Measurements from ENCODE around the gene PSMB9.
A peak's percentile ranks its signal among the peaks of the same experiment; 100 is the strongest.
"Not testable (repeated sequence)": the region's sequence is repeated elsewhere in the genome, so short reads cannot be mapped to it uniquely, and the experiment has no call there.

PSMB9 gene

DNA sequence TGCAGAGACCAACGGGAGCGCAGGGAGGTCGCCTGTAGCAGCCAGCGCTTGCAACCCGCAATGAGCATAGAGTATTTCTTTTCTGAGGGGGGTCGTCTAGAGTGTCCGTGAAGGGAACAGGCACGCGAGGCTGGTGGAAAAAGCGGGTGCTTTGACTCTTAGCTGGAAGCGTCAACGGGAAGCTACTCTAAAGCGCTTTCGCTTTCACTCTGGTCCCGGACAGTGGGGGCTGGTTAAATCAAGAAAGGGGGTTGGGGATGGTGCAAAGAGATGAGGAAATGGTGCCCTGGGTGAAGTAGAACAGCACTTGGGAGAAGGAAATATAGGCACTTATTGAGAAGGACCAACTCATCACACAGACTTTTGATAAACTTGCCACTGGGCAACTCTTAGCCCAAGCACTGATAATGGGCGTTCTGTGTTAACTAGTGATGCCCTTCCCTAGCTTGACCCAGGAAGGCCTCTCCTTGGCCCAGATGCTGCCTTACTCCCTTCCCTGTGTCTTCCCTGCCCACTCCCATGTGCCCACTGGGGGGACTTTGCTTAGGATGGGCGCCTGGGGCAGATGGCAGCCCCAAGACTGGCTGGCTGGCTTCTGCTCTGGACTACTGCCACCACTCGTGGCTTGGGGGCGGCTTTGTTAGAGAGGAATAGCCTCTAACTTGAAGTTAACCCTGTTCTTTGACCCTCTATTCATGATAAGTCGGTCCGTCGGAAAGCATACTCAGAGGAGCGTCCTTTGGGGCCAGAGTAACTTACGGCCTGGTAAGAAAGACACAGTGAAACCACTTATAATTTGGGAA lies 585 bp downstream of the PSMB9 start:
- H3K4me3 ChIP-seq (ENCODE audit: low read length), result peak overlapping the region; percentile 97
- H3K27me3 ChIP-seq (ENCODE audit: control insufficient read depth, insufficient read depth, low read length), result no peaks in the 10 kb centered on the region
- peaks cover 13% of the 10 kb centered on the region for H3K4me1 ChIP-seq (ENCODE audit: control insufficient read depth, insufficient read depth, low read length)
- H3K9ac ChIP-seq (ENCODE audit: low read length), result peak overlapping the region; percentile 91
- H3K36me3 ChIP-seq (ENCODE audit: control insufficient read depth, insufficient read depth, low read length), result peaks cover 23% of the 10 kb centered on the region
- H3K27ac ChIP-seq (ENCODE audit: low read depth, low read length), result peak overlapping the region; percentile 93

DNA sequence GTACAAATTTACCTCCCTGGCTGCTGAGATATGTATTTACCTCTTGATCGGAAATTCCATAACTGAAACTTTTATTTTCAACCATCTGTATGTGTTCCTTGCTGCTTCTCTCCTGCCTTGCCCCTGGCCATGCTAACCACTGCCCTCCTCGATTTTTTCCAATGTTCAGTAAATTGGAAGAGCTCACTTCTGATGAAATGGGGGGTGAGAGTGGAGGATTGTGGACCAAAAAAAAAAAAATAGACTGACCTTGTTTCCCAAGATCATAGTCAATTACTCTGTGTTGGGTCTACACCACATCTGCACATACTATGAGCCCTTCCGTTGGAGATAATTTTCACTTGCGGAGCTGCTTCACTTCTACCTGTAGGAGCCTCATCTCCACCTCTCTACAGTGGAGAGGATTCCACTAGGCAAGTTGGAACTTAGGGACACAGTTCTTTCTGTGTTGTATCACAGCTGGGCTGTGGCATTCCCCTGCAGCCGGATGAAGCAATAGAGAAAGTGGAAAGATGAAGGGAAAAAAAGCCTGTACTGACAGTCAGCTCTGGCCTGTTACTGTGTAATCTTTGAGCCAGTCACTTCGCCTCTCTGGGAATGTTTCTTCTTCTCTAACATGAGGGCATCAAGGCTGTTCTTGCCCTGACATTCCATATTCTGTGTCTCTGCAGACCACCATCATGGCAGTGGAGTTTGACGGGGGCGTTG lies 1.6 kb downstream of the PSMB9 start:
- no peak overlapping the region for H3K4me3 ChIP-seq (ENCODE audit: low read length)
- no peaks in the 10 kb centered on the region for H3K27me3 ChIP-seq (ENCODE audit: control insufficient read depth, insufficient read depth, low read length)
- no peak overlapping the region for H3K27ac ChIP-seq (ENCODE audit: low read depth, low read length)
- no peak overlapping the region for H3K9ac ChIP-seq (ENCODE audit: low read length)
- H3K36me3 ChIP-seq (ENCODE audit: control insufficient read depth, insufficient read depth, low read length), result peaks cover 15% of the 10 kb centered on the region
- H3K4me1 ChIP-seq (ENCODE audit: control insufficient read depth, insufficient read depth, low read length), result peaks cover 13% of the 10 kb centered on the region

DNA sequence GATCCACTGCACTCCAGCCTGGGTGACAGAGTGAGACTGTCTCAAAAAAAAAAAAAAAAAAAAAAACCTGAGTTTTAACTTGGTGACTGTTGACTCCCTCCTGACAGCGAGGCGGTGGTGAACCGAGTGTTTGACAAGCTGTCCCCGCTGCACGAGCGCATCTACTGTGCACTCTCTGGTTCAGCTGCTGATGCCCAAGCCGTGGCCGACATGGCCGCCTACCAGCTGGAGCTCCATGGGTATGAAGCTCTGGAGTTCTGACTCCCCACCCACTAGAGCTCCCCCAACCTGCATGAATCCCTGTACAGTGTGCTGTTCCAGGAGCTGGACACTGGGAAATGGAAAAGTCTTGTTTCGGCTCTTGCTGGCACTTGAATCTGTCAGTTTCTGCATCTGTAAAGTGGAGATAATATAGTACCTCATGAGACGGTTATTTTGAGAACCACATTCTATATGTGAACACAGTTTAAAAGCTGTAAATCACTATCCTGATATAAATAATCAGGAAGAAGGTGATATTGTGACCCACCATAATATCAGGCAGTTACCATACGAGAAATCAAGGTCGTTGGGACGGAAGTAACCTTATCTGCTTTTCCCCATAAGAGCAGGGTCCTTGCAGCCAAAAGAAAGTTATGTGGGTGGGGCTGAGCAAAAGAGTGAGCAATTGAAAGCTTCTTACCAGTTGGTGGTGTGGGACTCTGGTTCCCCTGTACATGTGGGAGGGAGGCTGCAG lies 3.3 kb downstream of the PSMB9 start:
- H3K36me3 ChIP-seq (ENCODE audit: control insufficient read depth, insufficient read depth, low read length), result peaks cover 12% of the 10 kb centered on the region
- no peak overlapping the region for H3K27ac ChIP-seq (ENCODE audit: low read depth, low read length)
- H3K4me3 ChIP-seq (ENCODE audit: low read length), result no peak overlapping the region
- no peaks in the 10 kb centered on the region for H3K27me3 ChIP-seq (ENCODE audit: control insufficient read depth, insufficient read depth, low read length)
- H3K9ac ChIP-seq (ENCODE audit: low read length), result no peak overlapping the region
- peaks cover 7% of the 10 kb centered on the region for H3K4me1 ChIP-seq (ENCODE audit: control insufficient read depth, insufficient read depth, low read length)

DNA sequence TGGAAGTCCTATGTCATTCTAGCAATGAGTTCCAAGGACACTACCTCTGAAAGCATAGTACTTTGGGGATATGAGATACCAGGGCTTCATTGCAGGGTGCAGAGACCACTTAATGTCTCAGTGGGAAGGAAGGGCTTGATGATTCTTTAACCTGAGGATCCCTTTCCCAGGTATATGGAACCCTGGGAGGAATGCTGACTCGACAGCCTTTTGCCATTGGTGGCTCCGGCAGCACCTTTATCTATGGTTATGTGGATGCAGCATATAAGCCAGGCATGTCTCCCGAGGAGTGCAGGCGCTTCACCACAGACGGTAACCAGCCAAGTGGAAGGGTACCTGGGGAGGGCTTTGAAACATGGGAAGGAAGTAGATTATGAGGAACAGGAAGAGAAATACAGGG lies 4.2 kb downstream of the PSMB9 start:
- Histone ChIP-seq H3K9ac (ENCODE audit: low read length) (no peak overlapping the region), H3K36me3 (ENCODE audit: control insufficient read depth, insufficient read depth, low read length) (peaks cover 12% of the 10 kb centered on the region), H3K4me3 (ENCODE audit: low read length) (no peak overlapping the region), H3K27ac (ENCODE audit: low read depth, low read length) (no peak overlapping the region), H3K4me1 (ENCODE audit: control insufficient read depth, insufficient read depth, low read length) (peaks cover 5% of the 10 kb centered on the region), H3K27me3 (ENCODE audit: control insufficient read depth, insufficient read depth, low read length) (no peaks in the 10 kb centered on the region)

DNA sequence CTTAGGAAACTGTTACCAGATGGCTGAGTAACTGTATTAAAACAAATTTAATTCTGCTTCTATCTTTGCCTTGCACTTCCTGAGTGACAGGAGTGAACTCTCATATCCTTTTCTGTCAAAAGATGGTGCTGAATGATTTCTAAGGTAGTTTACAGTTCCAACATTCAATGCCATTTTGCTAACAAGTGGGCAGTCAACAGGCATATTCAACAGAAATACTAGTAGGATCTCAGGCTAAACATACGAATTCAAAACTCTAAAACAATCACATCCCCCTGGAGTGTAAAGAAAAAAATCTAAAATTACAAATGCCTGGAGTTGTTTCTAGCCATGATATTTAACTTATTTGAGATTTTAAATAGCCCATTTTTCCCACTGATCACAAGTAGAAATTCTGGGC lies 6.7 kb downstream of the PSMB9 start:
- Histone ChIP-seq H3K27me3 (ENCODE audit: control insufficient read depth, insufficient read depth, low read length) (no peaks in the 10 kb centered on the region), H3K36me3 (ENCODE audit: control insufficient read depth, insufficient read depth, low read length) (peaks cover 12% of the 10 kb centered on the region), H3K4me1 (ENCODE audit: control insufficient read depth, insufficient read depth, low read length) (no peaks in the 10 kb centered on the region), H3K9ac (ENCODE audit: low read length) (no peak overlapping the region), H3K4me3 (ENCODE audit: low read length) (no peak overlapping the region), H3K27ac (ENCODE audit: low read depth, low read length) (no peak overlapping the region)

DNA sequence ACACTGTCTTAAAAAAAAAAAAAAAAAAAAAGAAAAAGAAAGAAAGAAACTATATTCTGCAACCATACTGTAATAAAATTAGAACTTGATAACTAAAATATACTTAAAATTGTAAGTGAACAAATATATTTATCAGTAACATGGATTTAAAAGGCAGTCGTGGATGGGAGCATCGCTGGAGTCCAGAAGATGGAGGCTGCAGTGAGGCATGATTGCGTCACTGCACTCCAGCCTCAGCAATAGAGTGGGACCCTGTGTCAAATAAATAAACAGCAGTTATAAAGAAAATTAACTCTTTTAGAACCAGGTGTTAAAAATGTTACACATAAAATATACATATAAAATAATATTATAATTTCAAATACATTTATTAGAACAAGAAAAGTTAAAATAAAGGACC lies 8.7 kb downstream of the PSMB9 start:
- H3K4me3 ChIP-seq (ENCODE audit: low read length), result no peak overlapping the region
- no peaks in the 10 kb centered on the region for H3K4me1 ChIP-seq (ENCODE audit: control insufficient read depth, insufficient read depth, low read length)
- no peak overlapping the region for H3K9ac ChIP-seq (ENCODE audit: low read length)
- no peak overlapping the region for H3K27ac ChIP-seq (ENCODE audit: low read depth, low read length)
- no peaks in the 10 kb centered on the region for H3K27me3 ChIP-seq (ENCODE audit: control insufficient read depth, insufficient read depth, low read length)
- H3K36me3 ChIP-seq (ENCODE audit: control insufficient read depth, insufficient read depth, low read length), result peaks cover 7% of the 10 kb centered on the region

DNA sequence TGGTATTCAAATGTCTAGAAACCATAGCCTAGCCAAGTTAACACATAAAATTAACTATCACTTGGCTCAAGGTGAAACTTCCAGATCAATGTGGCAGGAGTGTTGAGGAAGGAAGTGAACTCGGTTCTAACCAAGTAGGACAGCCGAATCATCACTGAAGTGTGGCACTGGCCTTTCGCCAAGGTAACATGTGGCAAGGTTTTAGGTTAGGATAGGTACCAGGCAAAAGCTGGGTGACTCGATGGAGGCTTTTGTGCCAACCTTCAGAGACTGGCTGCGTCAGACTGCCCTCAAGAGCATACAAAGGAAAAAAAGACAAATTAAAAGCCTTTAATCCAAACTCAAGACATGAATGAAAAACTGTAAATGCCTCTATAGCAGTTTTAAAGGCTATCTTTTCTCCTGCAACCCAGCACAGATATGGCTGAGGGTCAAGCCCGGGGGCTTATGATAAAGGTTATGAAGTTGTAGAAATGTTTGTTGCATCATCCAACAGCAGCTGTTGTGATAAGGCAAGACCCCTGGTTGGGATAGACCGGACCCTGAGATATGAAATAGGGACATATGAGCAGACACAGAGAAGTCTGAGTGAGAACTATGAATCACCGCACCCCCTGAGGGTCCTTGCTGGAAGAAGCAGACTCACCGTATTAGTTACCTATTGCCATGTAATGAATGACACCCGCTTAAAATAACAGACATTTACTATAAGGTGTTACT lies 11.9 kb downstream of the PSMB9 start:
- H3K9ac ChIP-seq (ENCODE audit: low read length), result no peak overlapping the region
- H3K27me3 ChIP-seq (ENCODE audit: control insufficient read depth, insufficient read depth, low read length), result no peaks in the 10 kb centered on the region
- H3K36me3 ChIP-seq (ENCODE audit: control insufficient read depth, insufficient read depth, low read length), result no peaks in the 10 kb centered on the region

DNA sequence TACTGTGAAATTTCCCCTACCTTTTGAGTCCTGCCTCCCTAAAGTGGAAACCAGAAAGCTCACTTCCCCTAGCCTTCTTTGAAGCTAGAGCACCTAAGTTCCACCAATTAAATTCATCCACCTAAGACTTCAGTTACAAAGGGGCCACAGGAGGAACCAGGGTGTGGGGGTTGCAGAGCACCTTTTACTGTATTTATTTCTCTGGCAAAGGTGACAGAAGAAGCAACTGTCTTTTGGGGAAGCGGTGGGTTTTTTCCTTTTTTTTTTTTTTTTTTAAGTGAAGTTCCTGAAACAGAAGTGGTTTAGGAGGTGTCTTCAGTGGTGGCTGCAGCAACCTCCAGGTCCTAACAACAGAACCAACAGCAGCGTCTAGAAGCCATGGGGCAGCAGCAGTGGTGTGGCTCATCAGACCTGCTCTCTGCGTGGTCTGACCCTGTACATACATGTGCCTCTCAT lies 13.1 kb downstream of the PSMB9 start:
- H3K27me3 ChIP-seq (ENCODE audit: control insufficient read depth, insufficient read depth, low read length), result no peaks in the 10 kb centered on the region
- H3K36me3 ChIP-seq (ENCODE audit: control insufficient read depth, insufficient read depth, low read length), result no peaks in the 10 kb centered on the region
- H3K9ac ChIP-seq (ENCODE audit: low read length), result no peak overlapping the region
- no peak overlapping the region for H3K4me3 ChIP-seq (ENCODE audit: low read length)
- no peaks in the 10 kb centered on the region for H3K4me1 ChIP-seq (ENCODE audit: control insufficient read depth, insufficient read depth, low read length)
- no peak overlapping the region for H3K27ac ChIP-seq (ENCODE audit: low read depth, low read length)

More for the DNA sequence above, 11.9 kb downstream of the PSMB9 start:
- no peaks in the 10 kb centered on the region for H3K4me1 ChIP-seq (ENCODE audit: control insufficient read depth, insufficient read depth, low read length)
- no peak overlapping the region for H3K4me3 ChIP-seq (ENCODE audit: low read length)
- no peak overlapping the region for H3K27ac ChIP-seq (ENCODE audit: low read depth, low read length)

DNA sequence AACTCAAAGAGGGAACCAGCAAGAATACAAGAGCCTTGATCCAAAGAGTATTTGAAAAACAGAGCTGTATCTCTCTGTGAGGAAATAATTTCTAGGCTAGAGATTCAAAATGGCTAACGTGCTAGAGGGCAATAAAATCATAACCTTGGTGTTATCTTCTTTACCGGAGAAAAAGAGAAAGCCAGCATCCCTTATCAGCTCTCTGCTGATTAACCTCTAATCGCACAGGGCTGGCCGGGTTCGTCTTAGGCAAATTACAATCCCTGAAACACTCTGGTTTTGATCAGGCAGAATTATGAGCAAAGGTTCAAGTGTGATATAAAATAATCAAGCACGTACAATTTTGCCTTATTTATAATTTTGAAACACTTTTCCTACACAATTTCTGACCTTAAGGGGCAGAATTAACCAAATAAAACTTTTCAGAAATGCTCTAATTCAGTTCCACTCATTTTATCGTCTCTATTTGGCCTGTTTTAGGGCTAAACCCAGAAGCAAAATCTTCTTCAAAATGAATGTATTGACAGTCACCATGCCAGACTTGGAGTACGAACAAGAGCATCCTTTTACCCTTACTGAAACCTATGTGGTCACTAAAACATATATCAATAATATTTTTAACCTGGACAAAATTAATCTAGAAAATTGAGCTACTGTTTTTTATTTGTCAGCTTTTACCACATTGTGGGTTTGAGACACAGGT lies 13.7 kb downstream of the PSMB9 start:
- no peak overlapping the region for H3K4me3 ChIP-seq (ENCODE audit: low read length)
- H3K4me1 ChIP-seq (ENCODE audit: control insufficient read depth, insufficient read depth, low read length), result no peaks in the 10 kb centered on the region
- no peak overlapping the region for H3K27ac ChIP-seq (ENCODE audit: low read depth, low read length)
- no peaks in the 10 kb centered on the region for H3K27me3 ChIP-seq (ENCODE audit: control insufficient read depth, insufficient read depth, low read length)
- no peaks in the 10 kb centered on the region for H3K36me3 ChIP-seq (ENCODE audit: control insufficient read depth, insufficient read depth, low read length)
- no peak overlapping the region for H3K9ac ChIP-seq (ENCODE audit: low read length)

DNA sequence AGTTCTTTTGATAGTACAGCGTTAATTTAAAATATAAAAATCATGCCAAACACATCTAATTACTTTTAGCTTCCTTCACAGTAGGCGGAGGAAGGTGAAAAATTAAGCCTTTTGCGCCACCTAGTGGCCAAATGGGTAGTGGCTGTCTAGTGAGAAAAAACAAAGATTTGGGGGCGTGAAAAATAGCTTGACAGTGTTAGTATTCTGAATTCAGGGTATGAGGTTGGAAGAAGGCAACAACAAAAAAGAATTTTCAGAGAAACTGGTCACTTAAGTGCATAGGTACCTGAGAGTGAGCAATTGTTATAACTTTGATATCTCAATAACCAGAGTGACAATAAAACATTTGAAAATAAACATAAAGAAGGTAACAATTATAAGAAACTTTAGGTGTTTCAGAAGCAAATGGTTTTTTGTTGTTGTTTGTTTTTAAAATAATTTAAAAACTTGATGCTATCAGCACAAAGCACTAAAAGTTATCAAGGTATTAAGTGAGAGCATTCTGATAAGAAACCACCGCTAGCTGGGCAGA lies 14.3 kb downstream of the PSMB9 start:
- Histone ChIP-seq H3K4me1 (ENCODE audit: control insufficient read depth, insufficient read depth, low read length) (no peaks in the 10 kb centered on the region), H3K36me3 (ENCODE audit: control insufficient read depth, insufficient read depth, low read length) (no peaks in the 10 kb centered on the region), H3K27me3 (ENCODE audit: control insufficient read depth, insufficient read depth, low read length) (no peaks in the 10 kb centered on the region), H3K4me3 (ENCODE audit: low read length) (no peak overlapping the region), H3K9ac (ENCODE audit: low read length) (no peak overlapping the region), H3K27ac (ENCODE audit: low read depth, low read length) (no peak overlapping the region)

DNA sequence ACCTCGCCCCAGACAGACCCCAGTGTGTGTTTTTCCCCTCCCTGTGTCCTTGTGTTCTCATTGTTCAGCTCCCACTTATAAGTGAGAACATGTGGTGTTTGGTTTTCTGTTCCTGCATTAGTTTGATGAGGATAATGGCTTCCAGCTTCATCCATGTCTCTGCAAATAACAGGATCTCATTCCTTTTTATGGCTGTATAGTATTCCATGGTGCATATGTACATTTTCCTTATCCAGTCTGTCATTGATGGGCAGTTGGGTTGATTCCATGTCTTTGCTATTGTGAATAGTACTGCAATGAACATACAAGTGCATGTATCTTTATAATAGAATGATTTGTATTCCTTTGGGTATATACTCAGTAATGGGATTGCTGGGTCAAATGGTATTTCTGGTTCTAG lies 20.0 kb downstream of the PSMB9 start:
- not testable (repeated sequence) for H3K36me3 ChIP-seq (ENCODE audit: control insufficient read depth, insufficient read depth, low read length)

More for the DNA sequence above, 20.0 kb downstream of the PSMB9 start:
- H3K4me1 ChIP-seq (ENCODE audit: control insufficient read depth, insufficient read depth, low read length); H3K9ac ChIP-seq (ENCODE audit: low read length); H3K27me3 ChIP-seq (ENCODE audit: control insufficient read depth, insufficient read depth, low read length); H3K27ac ChIP-seq (ENCODE audit: low read depth, low read length); H3K4me3 ChIP-seq (ENCODE audit: low read length): not testable (repeated sequence)

Data from rectal smooth muscle tissue (tissue), 1 donor.